ENCODE results near the gene HP1BP3.

HP1BP3 gene

DNA sequence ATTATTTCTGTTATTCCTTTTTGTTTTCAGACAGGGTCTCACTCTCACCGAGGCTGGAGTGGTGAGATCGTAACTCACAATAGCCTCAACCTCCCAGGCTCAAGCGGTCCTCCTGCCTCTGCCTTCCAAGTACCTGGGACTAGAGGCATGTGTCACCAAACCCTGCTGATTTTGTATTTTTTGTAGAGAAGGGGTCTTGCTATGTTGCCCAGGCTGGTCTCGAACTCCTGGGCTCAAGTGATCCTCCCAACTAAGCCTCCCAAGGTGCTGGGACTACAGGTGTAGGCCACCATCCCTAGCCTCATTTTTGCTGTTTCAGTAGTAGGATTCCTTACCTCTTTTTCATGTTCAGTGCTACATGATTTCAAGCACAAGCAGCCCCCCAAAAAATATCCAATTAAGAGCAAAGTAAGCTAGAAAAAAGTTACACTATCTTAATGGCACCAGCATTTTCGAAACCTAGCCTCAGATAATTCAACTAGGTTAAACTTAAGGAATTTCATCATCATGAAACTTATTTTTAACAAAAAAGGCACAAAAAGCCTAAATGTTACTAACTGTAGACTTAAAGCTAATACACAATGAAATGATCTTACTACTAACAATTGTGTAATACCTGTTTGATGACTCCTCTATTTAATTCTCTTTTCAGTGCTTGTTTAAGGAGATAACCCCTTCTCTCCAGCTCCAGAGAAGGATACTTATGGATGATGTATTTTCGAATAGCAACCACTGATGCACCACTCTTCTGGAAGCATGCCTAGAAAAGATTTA lies 16.6 kb downstream of the HP1BP3 start:
- no peak for DNase-seq (ENCODE audit: low read depth, low spot score)

DNA sequence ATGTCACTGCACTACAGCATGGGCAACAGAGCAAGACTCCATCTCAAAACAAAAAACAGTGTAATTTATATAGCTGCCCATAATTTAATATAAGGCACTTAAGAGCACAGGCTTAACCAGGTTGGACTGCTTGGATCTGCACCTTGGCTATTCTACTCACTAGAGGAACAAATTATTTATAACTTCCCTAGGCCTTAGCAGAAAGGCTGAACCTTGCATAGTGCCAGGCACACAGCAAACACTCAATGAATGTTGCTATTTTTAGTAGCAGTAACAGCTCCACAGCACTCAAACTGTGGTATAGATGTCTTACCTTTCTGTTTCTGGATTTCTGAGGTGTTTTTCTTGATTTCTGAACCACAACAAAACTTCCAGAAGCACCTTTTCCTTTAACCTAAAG lies 19.8 kb downstream of the HP1BP3 start:
- DNase-seq (ENCODE audit: low read depth, low spot score), result no peak

GRCh38 chr1:20763417-20763816 lies 23.7 kb downstream of the HP1BP3 start:
- DNase-seq (ENCODE audit: low read depth, low spot score), result no peak

DNA sequence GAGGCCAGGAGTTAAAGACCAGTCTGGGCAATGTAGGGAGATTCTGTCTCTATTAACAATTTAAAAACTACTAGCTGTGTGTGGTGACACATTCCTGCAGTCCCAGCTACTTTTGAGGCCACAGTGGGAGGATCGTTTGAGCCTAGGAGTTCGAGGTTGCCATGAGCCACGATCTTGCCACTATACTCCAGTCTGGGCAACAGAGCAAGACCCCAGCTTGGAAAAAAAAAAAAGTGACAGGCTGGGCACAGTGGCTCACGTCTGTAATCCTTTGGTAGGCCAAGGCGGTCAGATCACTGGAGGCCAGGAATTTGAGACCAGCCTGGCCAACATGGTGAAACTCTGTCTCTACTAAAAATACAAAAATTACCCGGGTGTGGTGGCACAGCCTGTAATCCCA lies 26.8 kb downstream of the HP1BP3 start:
- DNase-seq (ENCODE audit: low read depth, low spot score), result no peak

GRCh38 chr1:20753589-20753988 lies 33.5 kb downstream of the HP1BP3 start:
- DNase-seq (ENCODE audit: low read depth, low spot score), result no peak

GRCh38 chr1:20751462-20751990 lies 35.6 kb downstream of the HP1BP3 start:
- no peak for DNase-seq (ENCODE audit: low read depth, low spot score)

DNA sequence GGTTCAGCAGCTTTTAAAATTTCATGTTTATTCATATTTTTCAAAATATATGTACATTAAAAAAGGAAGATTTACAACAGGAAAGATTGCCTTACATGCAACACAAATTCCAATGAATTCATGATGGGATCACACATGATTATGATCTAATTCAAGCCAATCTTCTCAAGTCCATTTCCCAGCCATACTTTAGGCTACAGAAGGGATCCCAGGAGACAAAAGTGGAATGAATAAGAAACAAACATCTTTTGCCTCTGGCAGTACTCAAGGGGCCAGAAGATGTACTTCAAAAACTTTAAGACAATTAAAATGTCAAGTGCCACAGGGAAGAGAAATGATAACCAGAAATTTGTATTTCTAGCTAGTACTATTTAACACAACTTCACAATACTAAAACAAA lies 44.4 kb downstream of the HP1BP3 start:
- DNase-seq (ENCODE audit: low read depth, low spot score), result no peak

GRCh38 chr1:20740781-20741180 lies 46.3 kb downstream of the HP1BP3 start:
- no peak for DNase-seq (ENCODE audit: low read depth, low spot score)

- no peak for DNase-seq (ENCODE audit: low read depth, low spot score)
These were observed 47.9 kb downstream of the HP1BP3 start for GRCh38 chr1:20739225-20739624.

- no peak for DNase-seq (ENCODE audit: low read depth, low spot score)
These were observed 51.5 kb downstream of the HP1BP3 start for GRCh38 chr1:20735581-20736111.

GRCh38 chr1:20733360-20733975 lies 53.6 kb downstream of the HP1BP3 start:
- no peak for DNase-seq (ENCODE audit: low read depth, low spot score)

DNA sequence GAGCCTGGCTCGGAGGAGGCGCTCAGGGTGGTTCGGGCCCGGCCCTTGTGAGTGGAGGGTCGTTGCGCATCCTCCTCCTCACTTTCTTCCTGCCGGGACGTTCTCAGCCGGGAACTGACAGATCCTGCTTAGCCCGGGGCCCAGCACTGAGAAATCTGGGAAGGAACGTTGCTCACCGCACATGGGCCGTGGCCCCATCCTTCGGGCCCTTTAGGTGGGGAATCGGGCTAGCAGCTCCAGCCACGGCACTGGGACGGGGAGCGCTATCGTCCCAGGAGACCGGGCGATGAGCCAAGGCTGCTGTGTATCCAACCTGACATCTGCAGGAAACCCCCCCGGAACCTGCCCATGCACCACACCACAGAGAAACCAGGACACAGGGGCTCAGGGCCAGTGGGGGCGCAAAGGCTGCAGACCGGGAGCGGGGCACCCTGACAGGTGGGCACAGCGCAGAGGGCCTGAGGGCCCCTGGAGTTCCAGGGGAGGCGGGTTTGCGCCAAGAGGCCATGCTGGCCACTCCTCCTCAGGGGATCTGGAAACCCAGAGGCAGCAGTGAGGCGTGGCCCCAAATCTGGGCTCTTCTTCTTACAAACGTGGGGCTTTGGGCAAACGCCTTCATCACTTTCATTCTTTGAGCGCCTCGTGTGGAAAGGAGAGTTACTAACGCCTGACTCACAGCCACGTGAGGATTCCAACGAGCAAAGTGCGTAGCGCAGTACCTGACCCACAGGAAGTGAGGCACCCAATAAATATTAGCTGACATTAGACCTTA lies 54.3 kb downstream of the HP1BP3 start, which contains the start of gene SH2D5:
SH2D5 (minus strand) TSS at position 116 of the 772 bp plus-strand sequence. CDS start 4,659 bp downstream, outside the sequence.
- peak; percentile 36 for DNase-seq (ENCODE audit: low read depth, low spot score)

DNA sequence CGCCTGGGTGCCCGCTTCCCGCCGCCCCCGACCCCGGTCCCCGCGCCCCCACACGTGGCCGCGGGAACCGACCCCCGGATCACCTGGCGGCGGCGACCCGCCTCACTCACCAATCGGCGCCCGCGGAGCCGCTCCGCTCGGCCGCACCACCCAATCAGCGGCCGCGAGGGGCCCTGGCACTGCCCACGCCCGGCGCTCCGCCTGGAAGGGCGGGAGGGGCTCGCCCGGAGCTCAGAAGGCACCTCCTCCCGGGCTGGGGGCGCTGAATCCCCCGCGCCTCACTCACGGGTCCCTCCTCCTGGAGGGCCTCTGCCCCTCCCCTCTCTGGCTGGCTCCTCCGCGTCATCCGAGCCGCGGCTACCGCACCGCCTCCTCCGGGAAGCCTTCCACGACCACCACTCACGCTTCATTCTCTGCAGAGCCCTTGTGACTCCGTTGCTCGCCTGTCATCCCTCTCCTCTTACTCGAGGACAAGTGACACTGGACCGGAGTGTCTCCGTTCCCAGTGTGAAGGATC lies 55.0 kb downstream of the HP1BP3 start:
- no peak for DNase-seq (ENCODE audit: low read depth, low spot score)

GRCh38 chr1:20731057-20731991 lies 55.8 kb downstream of the HP1BP3 start:
- no peak for DNase-seq (ENCODE audit: low read depth, low spot score)

DNA sequence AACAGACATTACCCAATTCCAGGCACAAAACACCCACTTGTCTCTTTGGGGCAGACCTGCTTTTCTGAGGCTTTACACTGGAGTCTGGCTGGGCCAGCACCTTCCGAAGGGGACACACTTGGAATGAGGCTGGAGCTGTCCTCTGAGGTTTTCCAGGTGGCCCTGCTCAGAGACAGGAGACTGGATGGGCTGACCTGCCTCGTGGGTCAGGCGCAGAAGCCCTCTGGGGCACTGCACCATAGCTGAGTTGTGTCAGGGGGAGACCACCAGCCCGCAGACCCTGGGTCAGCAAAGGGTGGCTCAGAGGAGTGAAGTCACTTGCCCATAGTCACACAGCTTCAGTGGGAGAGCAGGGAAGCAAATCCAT lies 56.4 kb downstream of the HP1BP3 start:
- no peak for DNase-seq (ENCODE audit: low read depth, low spot score)

DNA sequence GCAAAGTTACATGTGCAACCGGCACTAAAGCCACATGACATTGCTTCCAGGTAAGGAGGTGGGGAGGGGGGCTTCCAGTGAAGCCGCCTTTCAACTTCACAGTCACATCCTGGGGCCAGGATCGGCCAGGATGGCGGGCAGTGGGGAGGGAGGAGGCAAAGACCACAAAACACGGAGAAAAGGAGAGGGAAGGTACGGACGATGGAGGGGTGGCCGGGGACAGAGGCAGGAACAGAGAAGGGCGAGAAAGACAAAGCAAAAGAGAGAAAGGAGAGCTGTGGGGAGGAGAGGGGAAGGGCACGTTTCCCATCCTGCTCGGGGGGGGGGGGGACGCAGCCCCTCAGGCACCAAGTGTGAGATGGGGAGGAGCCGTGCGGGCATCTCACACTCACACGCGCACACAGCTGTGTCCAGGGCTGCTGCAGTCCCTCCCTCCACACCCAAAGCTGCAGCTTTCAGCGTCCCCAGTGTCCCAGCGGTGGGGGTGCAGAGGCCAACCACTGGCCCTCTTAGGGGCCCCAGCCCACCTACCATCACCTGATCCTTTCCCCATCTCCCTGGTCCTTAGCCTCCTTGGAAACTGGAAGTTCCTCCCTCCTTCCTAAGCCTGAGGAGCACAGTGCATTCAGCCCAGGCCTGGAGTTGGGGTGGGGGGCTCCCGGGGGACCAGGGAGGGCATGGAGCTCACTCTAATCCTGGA lies 57.0 kb downstream of the HP1BP3 start:
- no peak for DNase-seq (ENCODE audit: low read depth, low spot score)

GRCh38 chr1:20729155-20729931 lies 57.8 kb downstream of the HP1BP3 start:
- DNase-seq (ENCODE audit: low read depth, low spot score), result no peak

DNA sequence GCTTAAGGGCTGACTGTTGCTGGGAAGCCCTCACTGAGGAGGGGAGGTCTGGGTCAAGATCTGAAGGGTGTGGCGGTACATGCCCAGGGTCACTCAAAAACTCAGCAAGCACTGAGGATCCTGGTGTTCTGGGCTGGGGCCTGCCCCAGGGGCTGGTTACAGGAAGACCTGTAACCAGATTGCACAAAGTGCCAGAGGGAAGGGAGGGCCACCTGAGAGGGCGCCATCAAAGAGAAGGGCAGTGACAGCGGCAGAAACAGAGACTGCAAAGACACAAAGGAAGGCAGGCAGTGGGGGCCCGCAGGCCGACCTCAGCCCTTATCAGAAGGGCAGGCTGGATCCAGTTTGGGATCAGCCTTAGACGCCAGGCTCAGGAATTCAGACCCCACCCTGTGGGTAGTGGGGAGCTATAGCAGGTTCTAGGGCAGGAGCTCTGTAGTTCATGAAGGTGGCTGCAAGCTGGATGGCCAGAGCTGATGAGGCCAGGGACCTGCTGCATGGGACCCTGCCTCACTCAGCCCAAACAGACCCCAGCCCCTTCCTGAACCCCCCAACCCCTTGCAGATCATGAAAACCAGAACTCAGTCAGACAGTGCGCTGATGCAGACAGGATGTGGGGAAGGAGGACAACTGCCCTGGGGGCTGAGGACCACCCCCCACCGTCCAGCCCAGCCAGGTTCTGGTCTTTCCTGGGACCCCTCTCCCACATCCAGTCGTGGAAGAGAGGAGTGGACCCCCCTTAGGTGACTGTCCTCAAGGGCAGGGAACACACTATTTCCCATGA lies 58.5 kb downstream of the HP1BP3 start:
- no peak for DNase-seq (ENCODE audit: low read depth, low spot score)
